ENCODE results near the gene CLEC3A.
"Not testable (repeated sequence)": the region's sequence is repeated elsewhere in the genome, so short reads cannot be mapped to it uniquely, and the experiment has no call there.

CLEC3A gene

GRCh38 chr16:77987810-77988209 lies 34.5 kb upstream of the CLEC3A start:
- TF ChIP-seq CTCF (conservative IDR thresholded peaks at IDR 0.05; ENCODE audit: low read length): no peak
- no peak for TF ChIP-seq EZH2phosphoT487 (IDR thresholded peaks at IDR 0.05; ENCODE audit: borderline replicate concordance)
- H3K36me3 ChIP-seq (ENCODE audit: insufficient read depth, low read length): no peaks in the 10 kb centered on the region
- H3K9me2 ChIP-seq (replicated peaks; ENCODE audit: low read depth, low read length): no peaks in the 10 kb centered on the region
- no peaks in the 10 kb centered on the region for H3K9me3 ChIP-seq (ENCODE audit: insufficient read depth, low read depth, low read length)
- no peak overlapping the region for H3K4me2 ChIP-seq (ENCODE audit: low read depth, low read length, poor library complexity, severe bottlenecking)
- H2AFZ ChIP-seq (ENCODE audit: low read length): no peak overlapping the region
- H3K4me3 ChIP-seq (ENCODE audit: low read length, poor library complexity, severe bottlenecking): no peak overlapping the region
- no peaks in the 10 kb centered on the region for H3F3A ChIP-seq (ENCODE audit: low read depth)
- no peaks in the 10 kb centered on the region for H4K20me1 ChIP-seq (ENCODE audit: insufficient read depth, low read length, poor library complexity, severe bottlenecking)
- H3K27me3 ChIP-seq (ENCODE audit: insufficient read depth, low read length, poor library complexity, severe bottlenecking): no peaks in the 10 kb centered on the region
- no peaks in the 10 kb centered on the region for H3K79me2 ChIP-seq (ENCODE audit: insufficient read depth, low read length)
- no peaks in the 10 kb centered on the region for H3K4me1 ChIP-seq (ENCODE audit: insufficient read depth, low read length, poor library complexity, severe bottlenecking)
- H3K9ac ChIP-seq (ENCODE audit: low read depth, low read length, poor library complexity, severe bottlenecking): no peak overlapping the region

- Histone ChIP-seq H3K4me1 (ENCODE audit: insufficient read depth, low read length, poor library complexity, severe bottlenecking) (no peaks in the 10 kb centered on the region), H4K20me1 (ENCODE audit: insufficient read depth, low read length, poor library complexity, severe bottlenecking) (no peaks in the 10 kb centered on the region), H3K27me3 (ENCODE audit: insufficient read depth, low read length, poor library complexity, severe bottlenecking) (no peaks in the 10 kb centered on the region), H3K9ac (ENCODE audit: low read depth, low read length, poor library complexity, severe bottlenecking) (no peak overlapping the region), H3K9me3 (ENCODE audit: insufficient read depth, low read depth, low read length) (no peaks in the 10 kb centered on the region), H3K4me2 (ENCODE audit: low read depth, low read length, poor library complexity, severe bottlenecking) (no peak overlapping the region), H2AFZ (ENCODE audit: low read length) (no peak overlapping the region), H3K4me3 (ENCODE audit: low read length, poor library complexity, severe bottlenecking) (no peak overlapping the region), H3F3A (ENCODE audit: low read depth) (no peaks in the 10 kb centered on the region), H3K9me2 (replicated peaks; ENCODE audit: low read depth, low read length) (no peaks in the 10 kb centered on the region), H3K79me2 (ENCODE audit: insufficient read depth, low read length) (no peaks in the 10 kb centered on the region), H3K36me3 (ENCODE audit: insufficient read depth, low read length) (no peaks in the 10 kb centered on the region)
- TF ChIP-seq CTCF (conservative IDR thresholded peaks at IDR 0.05; ENCODE audit: low read length): no peak
- TF ChIP-seq EZH2phosphoT487 (IDR thresholded peaks at IDR 0.05; ENCODE audit: borderline replicate concordance): no peak
Measured at GRCh38 chr16:77989846-77990245, 32.5 kb upstream of the CLEC3A start.

GRCh38 chr16:77991701-77992100 lies 30.6 kb upstream of the CLEC3A start:
- no peaks in the 10 kb centered on the region for H4K20me1 ChIP-seq (ENCODE audit: insufficient read depth, low read length, poor library complexity, severe bottlenecking)
- H3K36me3 ChIP-seq (ENCODE audit: insufficient read depth, low read length): no peaks in the 10 kb centered on the region
- no peaks in the 10 kb centered on the region; the same call in 1 of the 2 replicates for H3K9me3 ChIP-seq (ENCODE audit: insufficient read depth, low read depth, low read length)
- H2AFZ ChIP-seq (ENCODE audit: low read length): no peak overlapping the region
- no peaks in the 10 kb centered on the region for H3K9me2 ChIP-seq (replicated peaks; ENCODE audit: low read depth, low read length)
- no peak overlapping the region for H3K4me3 ChIP-seq (ENCODE audit: low read length, poor library complexity, severe bottlenecking)
- no peaks in the 10 kb centered on the region for H3K4me1 ChIP-seq (ENCODE audit: insufficient read depth, low read length, poor library complexity, severe bottlenecking)
- TF ChIP-seq EZH2phosphoT487 (IDR thresholded peaks at IDR 0.05; ENCODE audit: borderline replicate concordance) (no peak), CTCF (conservative IDR thresholded peaks at IDR 0.05; ENCODE audit: low read length) (no peak)
- no peak overlapping the region for H3K4me2 ChIP-seq (ENCODE audit: low read depth, low read length, poor library complexity, severe bottlenecking)
- H3K27me3 ChIP-seq (ENCODE audit: insufficient read depth, low read length, poor library complexity, severe bottlenecking): no peaks in the 10 kb centered on the region
- H3K9ac ChIP-seq (ENCODE audit: low read depth, low read length, poor library complexity, severe bottlenecking): no peak overlapping the region
- no peaks in the 10 kb centered on the region for H3K79me2 ChIP-seq (ENCODE audit: insufficient read depth, low read length)
- no peaks in the 10 kb centered on the region for H3F3A ChIP-seq (ENCODE audit: low read depth)

GRCh38 chr16:77992381-77992780 lies 30.0 kb upstream of the CLEC3A start:
- not testable (repeated sequence) for H3F3A ChIP-seq (ENCODE audit: low read depth); H3K79me2 ChIP-seq (ENCODE audit: insufficient read depth, low read length); H3K36me3 ChIP-seq (ENCODE audit: insufficient read depth, low read length); H3K4me1 ChIP-seq (ENCODE audit: insufficient read depth, low read length, poor library complexity, severe bottlenecking); H4K20me1 ChIP-seq (ENCODE audit: insufficient read depth, low read length, poor library complexity, severe bottlenecking); H3K9ac ChIP-seq (ENCODE audit: low read depth, low read length, poor library complexity, severe bottlenecking); H3K9me2 ChIP-seq (replicated peaks; ENCODE audit: low read depth, low read length); H3K4me2 ChIP-seq (ENCODE audit: low read depth, low read length, poor library complexity, severe bottlenecking); H3K4me3 ChIP-seq (ENCODE audit: low read length, poor library complexity, severe bottlenecking); H3K9me3 ChIP-seq (ENCODE audit: insufficient read depth, low read depth, low read length); H2AFZ ChIP-seq (ENCODE audit: low read length); H3K27me3 ChIP-seq (ENCODE audit: insufficient read depth, low read length, poor library complexity, severe bottlenecking)

Data from Loucy (cell line).